Lower leg skin (tissue), 4 donors: ENCODE results near the gene ATP5PD. TPM values are rescaled to one million over a fixed set of nuclear protein-coding genes. Genes with fewer than 3 reads are reported as not detected.

Experiments used
- DNase-seq, 2 donors: peaks; one replicate each; pipeline ENCODE4 v3.0.0-alpha.2; 2019; ENCODE audit warnings: low spot score in 2 of 2
- H3K4me3 ChIP-seq: fragments of 200-600 bp; sonication (generic); 2 replicates; pipeline ENCODE4 v1.5.1; 2017; ENCODE audit warnings: mild to moderate bottlenecking, low read depth; ENCODE audit not compliant: poor library complexity, severe bottlenecking
- CTCF ChIP-seq, 3 donors: fragments of 450-650 bp; IDR thresholded peaks; one replicate each; pipeline ENCODE4 v1.5.1; 2016; ENCODE audit warnings: antibody characterized with exemption in 3 of 3, mild to moderate bottlenecking in 3 of 3, moderate library complexity in 2 of 3
- POLR2A ChIP-seq, 2 donors: fragments of 450-650 bp; IDR thresholded peaks; one replicate each; pipeline ENCODE4 v1.6.1; 2016 to 2017; ENCODE audit warnings: antibody characterized with exemption in 2 of 2, mild to moderate bottlenecking in 1 of 2, moderate library complexity in 1 of 2
- WGBS, 2 donors: methylation state at CpG; one replicate each; pipeline ENCODE4 v1.1.5; 2018; 5-methylcytosine and 5-hydroxymethylcytosine counted together
- intact Hi-C: fragments of 100-400 bp; cut with DNase I; formaldehyde crosslinking; loops from one replicate; pipeline ENCODE4 v1.15.0; 2023; ENCODE audit warnings: low total_unique reads
- total RNA-seq, 4 donors: library from RNA; depleted of rRNA; stranded (reverse); fragments of >200 nt; gene quantifications; one replicate each; pipeline ENCODE4 v1.1.0, GENCODE V29; 2016

ATP5PD gene
- total RNA-seq: 100 to 1,000 TPM; 212 to 298 (median 249) TPM

GRCh38 chr17:75046407-75047289 is at the start of gene ATP5PD, which contains the start of gene KCTD2:
Gene ATP5PD, minus strand, starts transcription at chr17:75046969. Its CDS starts 4,319 bp downstream, at chr17:75042650.
Gene KCTD2, plus strand, starts transcription at chr17:75047225. Its CDS starts 26 bp downstream, at chr17:75047251.
- TF ChIP-seq CTCF (IDR thresholded peaks at IDR 0.05) (no peak), POLR2A (IDR thresholded peaks at IDR 0.05) (peak in 1 of 2 donors; percentile 82)
- intact Hi-C loops: no loop called here
- 1% methylated on average over 44 to 47 of the region's 72 CpGs for WGBS, 2 donors
- peak; percentile 94 to 99 for DNase-seq
- peak within 1 kb of the TSS; percentile 98 for H3K4me3 ChIP-seq

GRCh38 chr17:75096082-75096625 is 49.4 kb upstream of the ATP5PD start:
- no peak for TF ChIP-seq POLR2A (IDR thresholded peaks at IDR 0.05)
- TF ChIP-seq CTCF (IDR thresholded peaks at IDR 0.05): no peak
- peak; percentile 75 to 93 for DNase-seq
- 33 to 52% methylated on average over 14 of the region's 14 CpGs for WGBS, 2 donors
- no peak overlapping the region for H3K4me3 ChIP-seq
- intact Hi-C loops: no loop called here

GRCh38 chr17:75094871-75095399 is 48.2 kb upstream of the ATP5PD start:
- intact Hi-C loops: no loop called here
- WGBS, 2 donors: 72 to 88% methylated on average over 15 of the region's 16 CpGs
- TF ChIP-seq CTCF (IDR thresholded peaks at IDR 0.05) (no peak), POLR2A (IDR thresholded peaks at IDR 0.05) (no peak)
- DNase-seq: no peak
- no peak overlapping the region for H3K4me3 ChIP-seq

- no peak overlapping the region for H3K4me3 ChIP-seq
- no peak for TF ChIP-seq POLR2A (IDR thresholded peaks at IDR 0.05)
- TF ChIP-seq CTCF (IDR thresholded peaks at IDR 0.05): no peak
- intact Hi-C loops: no loop called here
- WGBS, 2 donors: 50 to 57% methylated on average over 9 to 18 of the region's 18 CpGs
- no peak for DNase-seq
These were observed 46.9 kb upstream of the ATP5PD start for GRCh38 chr17:75093548-75094158.

- intact Hi-C loops: no loop called here
- H3K4me3 ChIP-seq: no peak overlapping the region
- DNase-seq: no peak
- TF ChIP-seq POLR2A (IDR thresholded peaks at IDR 0.05) (no peak), CTCF (IDR thresholded peaks at IDR 0.05) (no peak)
- 72 to 84% methylated on average over 10 of the region's 10 CpGs for WGBS, 2 donors
These were observed 45.1 kb upstream of the ATP5PD start for GRCh38 chr17:75091855-75092327.
